Skin epidermis (tissue), 12 donors: Measurements from ENCODE around the gene OXTR.
"Not testable (repeated sequence)": the region's sequence is repeated elsewhere in the genome, so short reads cannot be mapped to it uniquely, and the experiment has no call there.

Experiments
- H3K27ac ChIP-seq, 21 experiments: fragments of 200-600 bp; sonication (generic) in 11 of 21; one replicate each; pipeline ENCODE4 v1.5.0; 2020; ENCODE audit warnings: mild to moderate bottlenecking in 3 of 21, inconsistent platforms in 2 of 21, moderate library complexity in 2 of 21
- H3K4me3 ChIP-seq, 7 experiments: fragments of 200-600 bp; sonication (generic) in 2 of 7; one replicate each; pipeline ENCODE4 v1.5.0; 2020; ENCODE audit warnings: inconsistent platforms in 2 of 7, mild to moderate bottlenecking in 2 of 7, moderate library complexity in 1 of 7

The OXTR gene

DNA sequence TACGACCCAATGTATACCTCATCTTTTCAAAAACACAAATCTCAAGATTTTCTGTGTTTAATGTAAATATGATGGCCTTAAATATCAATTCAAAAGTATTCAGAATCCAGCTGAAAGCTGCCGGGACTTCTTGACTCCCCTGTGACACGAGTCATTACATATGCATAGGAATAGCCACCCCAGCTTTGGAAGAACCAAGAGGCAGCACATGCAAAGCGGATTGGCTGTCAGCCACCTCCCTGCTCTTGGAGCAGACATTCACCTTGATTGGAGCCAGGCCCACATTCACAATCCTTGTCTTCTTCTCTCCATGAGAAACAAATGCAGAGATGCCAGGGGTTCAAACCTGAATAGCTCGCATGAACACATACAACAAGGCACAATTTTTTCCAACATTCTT, 46.6 kb downstream of the OXTR start:
- Histone ChIP-seq H3K4me3 (no peak overlapping the region), H3K27ac (no peak overlapping the region)

DNA sequence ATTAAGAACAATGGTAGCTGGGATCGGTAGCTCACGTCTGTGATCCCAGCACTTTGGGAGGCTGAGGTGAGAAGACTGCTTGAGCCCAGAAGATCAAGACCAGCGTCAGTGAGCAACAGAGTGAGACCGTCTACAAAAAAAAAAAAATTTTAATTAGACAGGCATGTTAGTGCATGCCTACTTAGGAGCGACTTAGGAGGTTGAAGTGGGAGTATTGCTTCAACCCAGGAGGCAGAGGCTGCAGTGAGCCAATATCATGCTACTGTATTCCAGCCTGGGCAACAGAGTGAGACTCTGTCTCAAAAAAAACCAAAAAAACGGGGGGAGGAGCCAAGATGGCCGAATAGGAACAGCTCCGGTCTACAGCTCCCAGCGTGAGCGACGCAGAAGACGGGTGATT, 53.7 kb downstream of the OXTR start:
- H3K4me3 ChIP-seq, H3K27ac ChIP-seq: not testable (repeated sequence)

DNA sequence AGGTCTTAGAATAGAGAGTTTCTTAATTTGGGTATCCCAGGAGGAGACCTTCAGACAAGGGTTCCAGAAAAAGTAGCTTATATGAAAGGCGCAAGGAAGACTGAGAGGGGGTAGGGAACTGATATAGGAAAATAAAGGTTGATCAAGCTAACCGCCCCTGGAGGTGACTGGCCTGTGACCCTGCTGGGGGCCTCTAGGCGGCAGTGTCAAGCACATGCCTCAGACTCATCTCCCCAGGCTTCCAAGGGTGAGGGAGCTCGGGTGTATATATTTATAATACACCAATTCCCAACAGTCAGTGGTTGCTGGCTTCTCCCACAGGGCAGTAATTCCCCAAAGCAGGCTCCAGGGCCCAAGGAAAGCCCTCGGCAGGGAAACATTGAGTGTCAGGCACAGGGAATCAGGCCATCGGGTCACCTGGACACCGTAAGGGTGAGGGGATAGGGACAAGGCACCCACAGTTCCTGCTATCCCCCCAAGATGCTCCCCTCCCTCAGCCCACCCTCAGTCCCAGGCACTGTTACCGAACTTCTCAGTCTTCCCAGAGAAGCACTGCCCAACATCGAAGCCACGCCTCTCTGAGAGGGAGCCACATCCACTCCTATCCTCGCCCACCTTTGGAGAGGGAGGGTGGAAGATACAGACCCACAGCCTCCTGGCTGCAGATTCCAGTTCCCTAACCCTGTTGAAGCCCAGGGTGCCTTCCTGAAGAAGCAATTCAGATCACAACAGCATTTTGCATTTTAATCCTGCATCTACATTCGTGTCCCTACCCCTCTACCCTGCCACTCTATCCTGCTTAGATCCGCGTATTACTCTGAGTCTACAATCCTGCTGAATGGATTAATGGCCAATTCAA, 55.3 kb downstream of the OXTR start:
- Histone ChIP-seq H3K27ac (no peak overlapping the region), H3K4me3 (no peak overlapping the region)

GRCh38 chr3:8712908-8713255, 56.5 kb downstream of the OXTR start:
- Histone ChIP-seq H3K27ac (peak overlapping the region in 2 of 21 experiments; percentile 6 to 29), H3K4me3 (no peak overlapping the region)

GRCh38 chr3:8712045-8712907, 57.1 kb downstream of the OXTR start:
- Histone ChIP-seq H3K27ac (peak overlapping the region in 2 of 21 experiments; percentile 6 to 29), H3K4me3 (no peak overlapping the region)

DNA sequence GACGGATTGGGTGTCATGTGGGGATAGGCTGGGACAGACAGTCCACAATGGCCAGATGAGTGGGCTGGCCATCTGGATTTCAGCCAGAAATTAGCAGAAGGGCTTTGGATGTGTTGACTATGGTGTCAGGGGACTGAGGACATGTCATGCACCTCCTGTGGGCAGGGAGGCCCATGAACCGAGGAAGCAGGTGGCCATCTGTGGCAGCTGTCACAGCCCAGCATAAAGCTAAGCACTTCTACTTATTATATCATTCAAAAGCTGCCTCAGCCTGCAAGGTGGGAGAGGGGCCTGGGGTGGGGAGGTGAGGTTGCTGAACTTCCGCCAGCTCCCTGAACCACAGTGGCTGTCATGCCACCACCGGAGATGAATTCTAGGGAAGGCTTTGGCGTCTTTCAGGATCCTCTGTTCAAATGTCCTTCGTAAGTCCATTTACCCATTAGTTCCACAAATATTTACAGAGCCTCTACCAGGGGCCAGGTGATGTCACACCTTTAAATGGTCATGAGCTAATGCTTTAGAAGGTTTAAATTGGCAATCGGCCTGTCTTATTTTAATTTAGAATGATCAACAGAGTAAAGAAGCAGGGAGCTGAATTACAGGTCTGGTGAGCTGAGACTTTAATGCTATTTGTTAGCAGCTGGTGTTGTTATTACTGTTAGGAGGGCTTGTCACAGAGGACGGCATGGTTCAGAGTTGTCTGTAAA, 59.5 kb downstream of the OXTR start:
- H3K27ac ChIP-seq, result no peak overlapping the region

DNA sequence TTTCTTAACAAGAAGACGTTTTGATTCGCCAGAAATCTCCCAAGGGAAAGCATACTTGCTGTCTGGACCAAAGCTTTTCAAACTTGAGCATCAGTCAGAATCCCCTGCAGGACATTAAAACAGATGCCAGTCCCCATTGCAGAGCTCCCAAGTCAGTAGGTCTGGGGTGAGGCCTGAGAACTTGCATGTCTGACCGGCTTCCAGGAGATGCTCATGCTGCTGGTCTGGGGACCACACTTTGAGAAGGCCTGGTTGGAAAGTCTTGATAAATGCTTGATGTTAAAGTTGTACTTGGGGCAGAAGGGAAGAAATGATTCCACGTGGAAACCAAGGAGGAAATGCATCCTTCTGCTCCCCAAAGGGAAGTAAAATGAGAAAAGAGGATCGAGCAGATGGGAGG, 60.1 kb downstream of the OXTR start:
- no peak overlapping the region for H3K27ac ChIP-seq
- H3K4me3 ChIP-seq, result no peak overlapping the region

More for the DNA sequence above, 59.5 kb downstream of the OXTR start:
- no peak overlapping the region for H3K4me3 ChIP-seq

GRCh38 chr3:8705575-8705974, 63.8 kb downstream of the OXTR start:
- no peak overlapping the region for H3K27ac ChIP-seq
- H3K4me3 ChIP-seq, result no peak overlapping the region

GRCh38 chr3:8702560-8702959, 66.9 kb downstream of the OXTR start:
- H3K4me3 ChIP-seq, result no peak overlapping the region
- H3K27ac ChIP-seq, result no peak overlapping the region
